Endothelial cell of umbilical vein (primary cell): ENCODE measurements around the gene FLT1. TPM values are rescaled to one million over a fixed set of nuclear protein-coding genes. Genes with fewer than 3 reads are reported as not detected.
A peak's percentile ranks its signal among the peaks of the same experiment; 100 is the strongest.

Experiments
- BruUV-seq: library from RNA; stranded (reverse); fragments of 400-500 nt; replicated peaks from 2 replicates; lab custom pipeline; 2021; lab: Mats Ljungman, UMichigan
- CTCF ChIA-PET: fragments of 300-600, 350-600 bp; sonication (Branson Sonifier 250); formaldehyde crosslinking; loops from one replicate; lab custom pipeline; 2021; ENCODE audit warnings: antibody characterized with exemption, inconsistent platforms; lab: Charles Lee
- POLR2A ChIA-PET: fragments of 300-600, 350-600 bp; sonication (Branson Sonifier 250); formaldehyde crosslinking; loops from one replicate; lab custom pipeline; 2021; ENCODE audit warnings: antibody characterized with exemption, inconsistent platforms; lab: Charles Lee
- DNase-seq: peaks from one replicate; pipeline ENCODE4 v3.0.0-alpha.2; 2011; ENCODE audit warnings: low read depth, low spot score
- FAIRE-seq: peaks from 2 replicates; lab custom pipeline; 2011; peaks lifted over from hg19 to GRCh38; lab: Jason Lieb, UNC
- H2AFZ ChIP-seq: 2 replicates; pipeline ENCODE4 v1.6.0; 2012; ENCODE audit warnings: low read depth, low read length, control low read depth, inconsistent platforms
- H3K27ac ChIP-seq: 2 replicates; pipeline ENCODE4 v1.5.1; 2011; ENCODE audit warnings: low read depth, mild to moderate bottlenecking, control low read depth, low read length, moderate library complexity; ENCODE audit not compliant: insufficient read depth
- H3K27me3 ChIP-seq, 2 experiments: 2 replicates each; pipeline versions ENCODE4 v1.6.0 to v1.6.1; 2011; ENCODE audit warnings: low read length in 2 of 2, mixed read lengths in 1 of 2; ENCODE audit not compliant: control insufficient read depth in 2 of 2, insufficient read depth in 2 of 2
- H3K36me3 ChIP-seq, 2 experiments: 2 replicates in 1 of 2; 3 replicates in 1 of 2; pipeline ENCODE4 v1.5.1; 2011; ENCODE audit warnings: low read length in 2 of 2, mild to moderate bottlenecking in 1 of 2, moderate library complexity in 1 of 2; ENCODE audit not compliant: control insufficient read depth in 2 of 2, insufficient read depth in 2 of 2; ENCODE audit errors: extremely low read depth in 1 of 2
- H3K4me1 ChIP-seq: 3 replicates; pipeline ENCODE4 v1.5.1; 2011; ENCODE audit warnings: mild to moderate bottlenecking, low read length; ENCODE audit not compliant: control insufficient read depth, insufficient read depth; ENCODE audit errors: extremely low read depth
- H3K4me2 ChIP-seq: 2 replicates; pipeline ENCODE4 v1.6.1; 2011; ENCODE audit warnings: low read length, control low read depth, mixed read lengths; ENCODE audit not compliant: insufficient read depth
- H3K4me3 ChIP-seq, 3 experiments: fragments of 200-600 bp in 1 of 3; sonication (generic), shearing (Covaris generic) in 1 of 3; replicated peaks in 1 of 3; 2 replicates each; pipeline ENCODE4 v1.5.1; 2011 to 2016; ENCODE audit warnings: control low read depth in 3 of 3, low read length in 3 of 3, mild to moderate bottlenecking in 2 of 3, inconsistent platforms in 1 of 3, low read depth in 1 of 3, moderate library complexity in 1 of 3; ENCODE audit not compliant: insufficient read depth in 1 of 3
- H3K79me2 ChIP-seq: 2 replicates; pipeline ENCODE4 v1.6.0; 2012; ENCODE audit warnings: low read length, inconsistent platforms; ENCODE audit not compliant: control insufficient read depth, insufficient read depth
- H3K9ac ChIP-seq: replicated peaks from 2 replicates; pipeline ENCODE3; 2011; ENCODE audit warnings: low read length, control low read depth; ENCODE audit not compliant: insufficient read depth; ENCODE audit errors: extremely low read depth
- H3K9me1 ChIP-seq: replicated peaks from 3 replicates; pipeline ENCODE4 v1.6.0; 2011; ENCODE audit warnings: mild to moderate bottlenecking, low read length; ENCODE audit not compliant: control insufficient read depth, insufficient read depth; ENCODE audit errors: extremely low read depth
- H3K9me3 ChIP-seq: replicated peaks from 2 replicates; pipeline ENCODE4 v1.5.1; 2012; ENCODE audit warnings: low read length, inconsistent platforms; ENCODE audit not compliant: control insufficient read depth, insufficient read depth
- H4K20me1 ChIP-seq: replicated peaks from 2 replicates; pipeline ENCODE3; 2011; ENCODE audit warnings: mild to moderate bottlenecking, low read length; ENCODE audit not compliant: control insufficient read depth, insufficient read depth; ENCODE audit errors: extremely low read depth
- CTCF ChIP-seq, 2 donors: IDR thresholded peaks; 1 replicate in 1 of 2; 2 replicates in 1 of 2; pipeline ENCODE4 v1.5.1; 2011; ENCODE audit warnings: low read length in 2 of 2, mild to moderate bottlenecking in 2 of 2, moderate library complexity in 2 of 2, control low read depth in 1 of 2, inconsistent platforms in 1 of 2, low read depth in 1 of 2; ENCODE audit not compliant: insufficient read depth in 1 of 2; ENCODE audit errors: extremely low read depth in 1 of 2
- EZH2 ChIP-seq: IDR thresholded peaks from 2 replicates; pipeline ENCODE4 v1.6.1; 2012; ENCODE audit warnings: borderline replicate concordance, low read depth, mild to moderate bottlenecking, moderate library complexity, low read length, inconsistent platforms; ENCODE audit not compliant: severe bottlenecking
- FOS ChIP-seq: IDR thresholded peaks from 2 replicates; pipeline ENCODE4 v1.6.1; 2011; ENCODE audit warnings: mild to moderate bottlenecking, low read length, moderate library complexity, borderline replicate concordance; ENCODE audit not compliant: insufficient read depth
- GATA2 ChIP-seq: IDR thresholded peaks from 2 replicates; pipeline ENCODE4 v1.7.0; 2011; ENCODE audit warnings: low read depth, mild to moderate bottlenecking, moderate library complexity, mixed read lengths, low read length; ENCODE audit not compliant: insufficient read length, insufficient read depth
- JUN ChIP-seq: IDR thresholded peaks from 2 replicates; pipeline ENCODE4 v1.6.1; 2011; ENCODE audit warnings: borderline replicate concordance, low read depth; ENCODE audit not compliant: insufficient read length, insufficient read depth
- MAX ChIP-seq: IDR thresholded peaks from 2 replicates; pipeline ENCODE4 v1.6.1; 2011; ENCODE audit not compliant: insufficient read depth, insufficient read length
- MYC ChIP-seq: IDR thresholded peaks from one replicate; pipeline ENCODE4 v1.6.1; 2011; ENCODE audit warnings: mild to moderate bottlenecking, low read depth, low read length
- POLR2A ChIP-seq: IDR thresholded peaks from 2 replicates; pipeline ENCODE4 v1.6.1; 2012; ENCODE audit warnings: low read depth, mild to moderate bottlenecking, control low read depth, low read length
- POLR2AphosphoS5 ChIP-seq: IDR thresholded peaks from 2 replicates; pipeline ENCODE4 v1.6.1; 2012; ENCODE audit warnings: low read depth, mild to moderate bottlenecking, control low read depth, low read length, moderate library complexity; ENCODE audit not compliant: insufficient read depth
- dilution Hi-C: fragments of 300-500 bp; cut with MboI; formaldehyde crosslinking; loops from one replicate; pipeline ENCODE4 v1.15.0; 2019; ENCODE audit warnings: low sequenced_read_pairs; ENCODE audit not compliant: extremely low pct_ligation_motif_present
- intact Hi-C: fragments of 100-400 bp; cut with micrococcal nuclease; formaldehyde crosslinking; loops from one replicate; pipeline ENCODE4 v1.10.0; 2022
- polyA plus RNA-seq, 4 experiments: library from polyadenylated mRNA; depleted of rRNA in 3 of 4; stranded (reverse) in 3 of 4; unstranded in 1 of 4; fragments of >200 nt; gene quantifications; 2 replicates each; pipeline versions ENCODE4 v1.2.1 to v1.2.3, GENCODE V29; 2011 to 2012; ENCODE audit warnings: missing spikeins in 1 of 4
- total RNA-seq: library from RNA; stranded (reverse); gene quantifications from 2 replicates; pipeline ENCODE4 v1.2.3, GENCODE V29; 2021

FLT1 gene
- total and polyA plus RNA-seq, 2 donors (not counting 3 experiments of a cell fraction or from before 2014, with no cell fraction given) = 16.0 to 104 TPM

GRCh38 chr13:28337166-28338005, 157.5 kb downstream of the FLT1 start:
- H3K27me3 ChIP-seq = no peaks in the 10 kb centered on the region
- no peaks in the 10 kb centered on the region for H3K79me2 ChIP-seq
- dilution Hi-C loops (no loop called here), intact Hi-C loops (loop anchor here (1.0 to 2.0 kb wide), 3 partner anchors 8 to 71 kb away; no protein-coding TSS in a partner anchor)
- H3K4me1 ChIP-seq = peaks cover 74% of the 10 kb centered on the region
- H4K20me1 ChIP-seq = no peaks in the 10 kb centered on the region
- peak; percentile 33 for TF ChIP-seq MAX
- TF ChIP-seq POLR2A = no peak
- TF ChIP-seq GATA2 = no peak
- TF ChIP-seq FOS = peak; percentile 63
- TF ChIP-seq POLR2AphosphoS5 = peak; percentile 39
- TF ChIP-seq CTCF (IDR thresholded peaks at IDR 0.05; ENCODE audit: extremely low read depth in 1 of 2, insufficient read depth in 1 of 2, low read depth in 1 of 2, low read length in 2 of 2) = no peak
- TF ChIP-seq JUN = peak; percentile 73
- TF ChIP-seq EZH2 = no peak
- TF ChIP-seq MYC = no peak
- peak; percentile 97 for DNase-seq
- POLR2A ChIA-PET = interaction anchor here (0.9 to 1.3 kb wide), 2 partner anchors 8 to 12 kb away, joined by 3 to 11 read pairs; no protein-coding TSS in a partner anchor
- BruUV-seq = TSS peak; percentile 84
- H3K9me3 ChIP-seq = no peaks in the 10 kb centered on the region
- peaks cover 0 to 2% of the 10 kb centered on the region in 2 experiments for H3K36me3 ChIP-seq
- no peaks in the 10 kb centered on the region for H3K9me1 ChIP-seq
- no peak overlapping the region for H2AFZ ChIP-seq
- H3K4me2 ChIP-seq = peak overlapping the region; percentile 20
- peak; percentile 72 for FAIRE-seq
- H3K4me3 ChIP-seq = no peak overlapping the region
- H3K9ac ChIP-seq = peak overlapping the region; percentile 53
- H3K27ac ChIP-seq = peak overlapping the region; percentile 80
- CTCF ChIA-PET = interaction anchor here (0.7 to 3.9 kb wide), 7 partner anchors 9 to 459 kb away, joined by 3 to 22 read pairs (median 4); no protein-coding TSS in a partner anchor
